HepG2 (cell line): ENCODE data around the gene LAX1. TPM values are rescaled to one million over a fixed set of nuclear protein-coding genes. Genes with fewer than 3 reads are reported as not detected.

Source experiments
- ATF7 ChIP-seq, 2 experiments: fragments of 450-650 bp in 1 of 2; sonication (generic) in 1 of 2; formaldehyde crosslinking in 1 of 2; IDR thresholded peaks; 2 replicates each; pipeline versions ENCODE4 v1.4.0 to v1.6.1; 2016 to 2020; ENCODE audit warnings: antibody characterized with exemption in 1 of 2, mild to moderate bottlenecking in 1 of 2, missing genetic modification reagents in 1 of 2
- BRD4 ChIP-seq: sonication (generic); formaldehyde crosslinking; IDR thresholded peaks from 2 replicates; pipeline ENCODE4 v1.4.0; 2020; ENCODE audit warnings: missing genetic modification reagents
- DMAP1 ChIP-seq: IDR thresholded peaks from 2 replicates; pipeline ENCODE4 v1.6.1; 2016
- HNF4G ChIP-seq, 2 experiments: sonication (generic) in 1 of 2; formaldehyde crosslinking in 1 of 2; IDR thresholded peaks; 2 replicates each; pipeline versions ENCODE4 v1.4.0 to v1.6.1; 2011 to 2020; ENCODE audit warnings: borderline replicate concordance in 2 of 2, low read depth in 2 of 2, mild to moderate bottlenecking in 2 of 2, low read length in 1 of 2, missing genetic modification reagents in 1 of 2, moderate library complexity in 1 of 2
- MYC ChIP-seq: sonication (generic); formaldehyde crosslinking; IDR thresholded peaks from 2 replicates; pipeline ENCODE4 v1.9.0; 2021; ENCODE audit warnings: missing genetic modification reagents, borderline replicate concordance
- PCBP2 ChIP-seq: fragments of 200-400 bp; formaldehyde crosslinking; optimal IDR thresholded peaks from 2 replicates; pipeline ENCODE3; 2018; ENCODE audit warnings: low read length, low read depth; ENCODE audit not compliant: poor library complexity, severe bottlenecking
- POLR2AphosphoS5 ChIP-seq: IDR thresholded peaks from 2 replicates; pipeline ENCODE4 v1.6.1; 2012; ENCODE audit warnings: low read depth, low read length
- POLR2G ChIP-seq: fragments of 200-400 bp; formaldehyde crosslinking; IDR thresholded peaks from 2 replicates; pipeline ENCODE4 v1.6.1; 2018; ENCODE audit warnings: mild to moderate bottlenecking, low read depth, low read length, moderate library complexity
- RAD21 ChIP-seq: fragments of 450-650 bp; formaldehyde crosslinking; IDR thresholded peaks from 2 replicates; pipeline ENCODE4 v1.5.0; 2020; ENCODE audit warnings: mild to moderate bottlenecking
- RFX5 ChIP-seq: IDR thresholded peaks from 2 replicates; pipeline ENCODE4 v1.6.1; 2011; ENCODE audit warnings: low read depth, low read length, improper control_type of control experiment
- SIN3A ChIP-seq: IDR thresholded peaks from 2 replicates; pipeline ENCODE4 v1.6.1; 2011; ENCODE audit warnings: low read depth, mild to moderate bottlenecking, control low read depth, low read length, borderline replicate concordance
- SMYD3 ChIP-seq: sonication (generic); formaldehyde crosslinking; IDR thresholded peaks from 2 replicates; pipeline ENCODE4 v1.8.1; 2023; ENCODE audit warnings: mild to moderate bottlenecking, missing genetic modification reagents
- SSRP1 ChIP-seq: IDR thresholded peaks from 2 replicates; pipeline ENCODE4 v1.6.1; 2016; ENCODE audit warnings: control low read depth
- TBX2 ChIP-seq: sonication (generic); formaldehyde crosslinking; IDR thresholded peaks from 2 replicates; pipeline ENCODE4 v1.5.0; 2020; ENCODE audit warnings: missing genetic modification reagents, mild to moderate bottlenecking, borderline replicate concordance
- TOPORS ChIP-seq: sonication (generic); formaldehyde crosslinking; IDR thresholded peaks from 2 replicates; pipeline ENCODE4 v1.8.0; 2023; ENCODE audit warnings: mild to moderate bottlenecking, missing genetic modification reagents
- YEATS2 ChIP-seq: sonication (generic); formaldehyde crosslinking; IDR thresholded peaks from 2 replicates; pipeline ENCODE4 v1.4.0; 2020; ENCODE audit warnings: missing genetic modification reagents, borderline replicate concordance
- ZBTB39 ChIP-seq: sonication (generic); formaldehyde crosslinking; IDR thresholded peaks from 2 replicates; pipeline ENCODE4 v1.5.0; 2020; ENCODE audit warnings: missing genetic modification reagents
- ZFYVE20 ChIP-seq: sonication (generic); formaldehyde crosslinking; IDR thresholded peaks from 2 replicates; pipeline ENCODE4 v1.8.0; 2023; ENCODE audit warnings: low read depth, mild to moderate bottlenecking, moderate library complexity, missing genetic modification reagents, borderline replicate concordance
- ZMAT3 ChIP-seq: sonication (generic); formaldehyde crosslinking; conservative IDR thresholded peaks from 2 replicates; pipeline ENCODE4 v1.7.0; 2021; ENCODE audit warnings: missing genetic modification reagents
- ZMYM2 ChIP-seq: sonication (generic); formaldehyde crosslinking; IDR thresholded peaks from 2 replicates; pipeline ENCODE4 v1.8.0; 2022; ENCODE audit warnings: mild to moderate bottlenecking, missing genetic modification reagents
- ZNF253 ChIP-seq: sonication (generic); formaldehyde crosslinking; IDR thresholded peaks from 2 replicates; pipeline ENCODE4 v1.8.0; 2022; ENCODE audit warnings: mild to moderate bottlenecking, missing genetic modification reagents, borderline replicate concordance
- ZNF260 ChIP-seq: sonication (generic); formaldehyde crosslinking; IDR thresholded peaks from 2 replicates; pipeline ENCODE4 v1.4.0; 2020; ENCODE audit warnings: missing genetic modification reagents, low read depth, mild to moderate bottlenecking, borderline replicate concordance
- ZNF296 ChIP-seq: sonication (generic); formaldehyde crosslinking; conservative IDR thresholded peaks from 2 replicates; pipeline ENCODE4 v1.5.0; 2020; ENCODE audit warnings: mild to moderate bottlenecking, missing genetic modification reagents
- ZNF451 ChIP-seq: sonication (generic); formaldehyde crosslinking; IDR thresholded peaks from 2 replicates; pipeline ENCODE4 v1.5.0; 2020; ENCODE audit warnings: mild to moderate bottlenecking, missing genetic modification reagents
- ZNF766 ChIP-seq: sonication (generic); formaldehyde crosslinking; IDR thresholded peaks from 2 replicates; pipeline ENCODE4 v1.5.0; 2020; ENCODE audit warnings: missing genetic modification reagents, borderline replicate concordance
- ZSCAN21 ChIP-seq: sonication (generic); formaldehyde crosslinking; IDR thresholded peaks from 2 replicates; pipeline ENCODE4 v1.8.0; 2022; ENCODE audit warnings: mild to moderate bottlenecking, missing genetic modification reagents, moderate library complexity, borderline replicate concordance
- ZSCAN30 ChIP-seq: sonication (generic); formaldehyde crosslinking; IDR thresholded peaks from 2 replicates; pipeline ENCODE4 v1.5.0; 2020; ENCODE audit warnings: mild to moderate bottlenecking, missing genetic modification reagents
- polyA plus RNA-seq, 8 experiments: library from polyadenylated mRNA; depleted of rRNA in 3 of 8; stranded (reverse) in 7 of 8; unstranded in 1 of 8; fragments of >200 nt; fragmentation: Illumina TruSeq in 4 of 8; extraction: Trizol in 4 of 8; gene quantifications; 2 replicates each; pipeline versions ENCODE4 v1.2.1 to v1.2.3, GENCODE V29; 2011 to 2016; ENCODE audit warnings: low read depth in 4 of 8, missing spikeins in 1 of 8, mixed read lengths in 1 of 8; ENCODE audit not compliant: insufficient read depth in 1 of 8
- total RNA-seq, 5 experiments: library from RNA; depleted of rRNA; stranded (reverse); fragments of >200 nt; fragmentation: Illumina TruSeq; extraction: Trizol; gene quantifications; 2 replicates each; pipeline ENCODE4 v1.2.3, GENCODE V29; 2016; ENCODE audit warnings: low read depth in 1 of 5
- TF ChIP-seq, protein P1 (sequence below): sonication (generic); formaldehyde crosslinking; IDR thresholded peaks from 2 replicates; pipeline ENCODE4 v1.5.0; 2020; ENCODE audit warnings: missing genetic modification reagents

The LAX1 gene
- total and polyA plus RNA-seq, 2 of the 13 experiments (the other 11 are each of a cell fraction or from before 2014, with no cell fraction given): not detected

DNA sequence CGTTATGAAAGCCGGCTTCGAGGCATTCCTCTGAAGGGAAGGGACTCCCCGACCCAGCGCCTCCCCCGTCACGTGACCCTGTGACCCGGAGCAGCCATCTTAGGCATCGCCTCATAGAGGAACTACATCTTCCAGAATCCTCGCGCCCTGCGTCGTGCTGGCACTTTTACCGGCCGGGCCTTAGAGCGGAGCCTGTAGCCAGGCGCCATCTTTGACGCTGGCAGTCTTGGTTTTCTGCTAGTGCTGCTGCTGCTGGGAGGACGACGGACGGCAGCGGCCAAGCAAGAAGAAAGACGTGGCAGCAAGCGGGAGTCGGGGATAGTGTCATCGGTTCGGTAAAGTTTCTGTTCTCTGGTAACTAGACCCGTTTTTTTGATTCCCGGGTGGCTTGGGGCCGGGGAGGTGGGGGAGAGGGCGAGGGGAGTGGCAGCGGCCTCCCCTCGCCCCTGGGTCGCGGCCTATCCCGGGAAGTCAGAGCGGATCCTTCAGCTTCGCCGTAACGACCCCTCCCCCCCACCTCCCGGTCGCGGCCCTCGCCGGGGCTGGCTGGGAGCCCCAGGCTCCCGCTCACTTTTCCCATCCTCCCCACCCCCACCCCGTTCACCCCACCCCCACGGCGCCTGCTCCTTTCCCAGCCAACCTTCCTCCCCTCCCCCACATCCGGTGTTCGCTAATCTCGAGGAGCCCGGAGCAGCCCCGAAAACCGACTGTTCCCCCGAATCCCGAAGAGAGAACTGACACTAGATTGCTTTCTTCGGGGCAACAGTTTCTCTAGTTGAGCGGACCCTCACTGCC is 30.7 kb downstream of the LAX1 start, which contains the start of the genes ZBED6 and ZC3H11A (continued):
- TF ChIP-seq SSRP1: no peak
- peak; percentile 79; the same call in 1 of the 2 replicates for TF ChIP-seq YEATS2 (CRISPR knock-in tag)
- no peak for TF ChIP-seq ZNF451
- no peak for TF ChIP-seq ZBTB39 (CRISPR knock-in tag)
- TF ChIP-seq ZSCAN30 (CRISPR knock-in tag): no peak
- TF ChIP-seq ZNF766 (CRISPR knock-in tag): no peak; the same call in 1 of the 2 replicates
- TF ChIP-seq TOPORS (CRISPR knock-in tag): no peak
- no peak; the same call in 1 of the 2 replicates for TF ChIP-seq HNF4G (IDR thresholded peaks at IDR 0.05; ENCODE audit: borderline replicate concordance, low read depth, low read length)
- TF ChIP-seq HNF4G (CRISPR knock-in tag; IDR thresholded peaks at IDR 0.05; ENCODE audit: borderline replicate concordance, low read depth): no peak; the same call in 1 of the 2 replicates
- TF ChIP-seq, protein P1, sequence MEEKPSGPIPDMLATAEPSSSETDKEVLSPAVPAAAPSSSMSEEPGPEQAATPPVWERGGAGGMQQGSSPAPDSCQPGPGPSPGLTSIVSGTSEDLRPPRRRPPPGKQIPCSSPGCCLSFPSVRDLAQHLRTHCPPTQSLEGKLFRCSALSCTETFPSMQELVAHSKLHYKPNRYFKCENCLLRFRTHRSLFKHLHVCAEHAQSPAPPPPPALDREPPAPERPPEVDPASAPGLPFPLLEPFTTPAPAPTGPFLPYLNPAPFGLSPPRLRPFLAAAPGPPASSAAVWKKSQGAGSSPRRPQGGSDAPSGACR (CRISPR knock-in tag): no peak
- no peak for TF ChIP-seq ZNF296 (CRISPR knock-in tag)
- TF ChIP-seq ZNF260 (CRISPR knock-in tag): no peak
- no peak for TF ChIP-seq ATF7 (IDR thresholded peaks at IDR 0.05)
- no peak for TF ChIP-seq ATF7 (CRISPR knock-in tag; IDR thresholded peaks at IDR 0.05)
- TF ChIP-seq RAD21: peak; percentile 35; the same call in 1 of the 2 replicates
- TF ChIP-seq ZSCAN21 (CRISPR knock-in tag): peak; percentile 49; the same call in 1 of the 2 replicates
- TF ChIP-seq SMYD3: no peak
- peak; percentile 79 for TF ChIP-seq BRD4 (CRISPR knock-in tag)
- TF ChIP-seq DMAP1 (CRISPR knock-in tag): peak; percentile 87
- TF ChIP-seq POLR2AphosphoS5: peak; percentile 60
- TF ChIP-seq PCBP2: no peak
- TF ChIP-seq ZNF253 (CRISPR knock-in tag): no peak
- TF ChIP-seq SIN3A: peak; percentile 65; the same call in 1 of the 2 replicates
- peak; percentile 74; the same call in 1 of the 2 replicates for TF ChIP-seq ZMAT3 (CRISPR knock-in tag)
- no peak for TF ChIP-seq ZFYVE20 (CRISPR knock-in tag)
- TF ChIP-seq RFX5: no peak
- TF ChIP-seq TBX2 (CRISPR knock-in tag): peak; percentile 45; the same call in 1 of the 2 replicates
- peak; percentile 83 for TF ChIP-seq POLR2G
- no peak for TF ChIP-seq ZMYM2 (CRISPR knock-in tag)
- TF ChIP-seq MYC (CRISPR knock-in tag): peak; percentile 63; the same call in 1 of the 2 replicates
